Tibial nerve (tissue), 3 donors: Measurements from ENCODE around the gene TEC.

ENCODE experiments used
- POLR2A ChIP-seq, 2 donors: fragments of 450-650 bp; IDR thresholded peaks; one replicate each; pipeline ENCODE4 v1.6.1; 2017; ENCODE audit warnings: antibody characterized with exemption in 2 of 2, mild to moderate bottlenecking in 2 of 2, moderate library complexity in 2 of 2
- TF ChIP-seq, protein P1 (sequence below), 5 experiments: fragments of 200-600 bp in 3 of 5; fragments of 450-650 bp in 2 of 5; sonication (generic) in 3 of 5; IDR thresholded peaks; one replicate each; pipeline ENCODE4 v1.5.1; 2016 to 2019; ENCODE audit warnings: antibody characterized with exemption in 5 of 5, mild to moderate bottlenecking in 3 of 5, moderate library complexity in 2 of 5

DNA sequence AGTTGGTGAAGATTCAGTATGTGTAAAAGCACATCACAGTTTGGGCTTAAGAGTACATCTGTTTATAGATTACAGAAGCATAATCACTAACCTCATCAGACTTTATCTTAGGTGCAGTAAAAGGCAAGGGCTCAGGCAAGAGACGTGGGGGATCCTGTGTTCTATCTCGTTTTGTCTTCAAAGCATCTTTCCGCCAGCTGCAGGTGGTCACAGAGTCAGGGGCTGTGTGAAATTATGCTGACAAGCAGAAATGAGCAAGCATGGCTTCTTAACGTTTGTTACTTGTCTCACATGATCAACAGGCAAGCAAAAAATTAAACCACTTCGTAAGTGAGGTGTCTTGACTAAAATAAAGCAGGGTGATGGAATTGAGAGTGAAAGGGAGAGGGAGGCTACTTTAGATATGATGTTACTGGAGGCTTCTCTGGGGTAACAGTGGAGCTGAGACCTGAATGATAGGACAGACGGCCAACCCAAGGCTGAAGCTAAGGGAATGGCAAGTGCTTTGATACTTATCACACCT, 1.4 kb upstream of the TEC start:
- TF ChIP-seq POLR2A (IDR thresholded peaks at IDR 0.05) = no peak
- TF ChIP-seq, protein P1, sequence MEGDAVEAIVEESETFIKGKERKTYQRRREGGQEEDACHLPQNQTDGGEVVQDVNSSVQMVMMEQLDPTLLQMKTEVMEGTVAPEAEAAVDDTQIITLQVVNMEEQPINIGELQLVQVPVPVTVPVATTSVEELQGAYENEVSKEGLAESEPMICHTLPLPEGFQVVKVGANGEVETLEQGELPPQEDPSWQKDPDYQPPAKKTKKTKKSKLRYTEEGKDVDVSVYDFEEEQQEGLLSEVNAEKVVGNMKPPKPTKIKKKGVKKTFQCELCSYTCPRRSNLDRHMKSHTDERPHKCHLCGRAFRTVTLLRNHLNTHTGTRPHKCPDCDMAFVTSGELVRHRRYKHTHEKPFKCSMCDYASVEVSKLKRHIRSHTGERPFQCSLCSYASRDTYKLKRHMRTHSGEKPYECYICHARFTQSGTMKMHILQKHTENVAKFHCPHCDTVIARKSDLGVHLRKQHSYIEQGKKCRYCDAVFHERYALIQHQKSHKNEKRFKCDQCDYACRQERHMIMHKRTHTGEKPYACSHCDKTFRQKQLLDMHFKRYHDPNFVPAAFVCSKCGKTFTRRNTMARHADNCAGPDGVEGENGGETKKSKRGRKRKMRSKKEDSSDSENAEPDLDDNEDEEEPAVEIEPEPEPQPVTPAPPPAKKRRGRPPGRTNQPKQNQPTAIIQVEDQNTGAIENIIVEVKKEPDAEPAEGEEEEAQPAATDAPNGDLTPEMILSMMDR (IDR thresholded peaks at IDR 0.05) = no peak
